Activated T-cell treated with anti-CD3 and anti-CD28 coated beads, Interleukin-2, amount 50 U/mL, for 24 hours (primary cell): Measurements from ENCODE around the gene UQCRHL.
"Not testable (repeated sequence)": the region's sequence is repeated elsewhere in the genome, so short reads cannot be mapped to it uniquely, and the experiment has no call there.

Experiments used
- DNase-seq: peaks from one replicate; pipeline ENCODE4 v3.0.0-alpha.2; 2020
- H3K27ac Mint-ChIP-seq: 2 replicates; pipeline ENCODE4 v1.8.0; 2020; ENCODE audit warnings: mild to moderate bottlenecking, mixed read lengths
- H3K27me3 Mint-ChIP-seq: 2 replicates; pipeline ENCODE4 v1.8.0; 2020; ENCODE audit warnings: mixed read lengths
- H3K36me3 Mint-ChIP-seq: 2 replicates; pipeline ENCODE4 v1.8.0; 2020; ENCODE audit warnings: low read depth, mixed read lengths
- H3K4me1 Mint-ChIP-seq: 2 replicates; pipeline ENCODE4 v1.8.0; 2020; ENCODE audit warnings: low read depth, mixed read lengths
- H3K4me3 Mint-ChIP-seq: 2 replicates; pipeline ENCODE4 v1.8.0; 2020; ENCODE audit warnings: mild to moderate bottlenecking, moderate library complexity, mixed read lengths
- H3K9me3 Mint-ChIP-seq: 2 replicates; pipeline ENCODE4 v1.8.0; 2020; ENCODE audit warnings: mixed read lengths

The UQCRHL gene

DNA sequence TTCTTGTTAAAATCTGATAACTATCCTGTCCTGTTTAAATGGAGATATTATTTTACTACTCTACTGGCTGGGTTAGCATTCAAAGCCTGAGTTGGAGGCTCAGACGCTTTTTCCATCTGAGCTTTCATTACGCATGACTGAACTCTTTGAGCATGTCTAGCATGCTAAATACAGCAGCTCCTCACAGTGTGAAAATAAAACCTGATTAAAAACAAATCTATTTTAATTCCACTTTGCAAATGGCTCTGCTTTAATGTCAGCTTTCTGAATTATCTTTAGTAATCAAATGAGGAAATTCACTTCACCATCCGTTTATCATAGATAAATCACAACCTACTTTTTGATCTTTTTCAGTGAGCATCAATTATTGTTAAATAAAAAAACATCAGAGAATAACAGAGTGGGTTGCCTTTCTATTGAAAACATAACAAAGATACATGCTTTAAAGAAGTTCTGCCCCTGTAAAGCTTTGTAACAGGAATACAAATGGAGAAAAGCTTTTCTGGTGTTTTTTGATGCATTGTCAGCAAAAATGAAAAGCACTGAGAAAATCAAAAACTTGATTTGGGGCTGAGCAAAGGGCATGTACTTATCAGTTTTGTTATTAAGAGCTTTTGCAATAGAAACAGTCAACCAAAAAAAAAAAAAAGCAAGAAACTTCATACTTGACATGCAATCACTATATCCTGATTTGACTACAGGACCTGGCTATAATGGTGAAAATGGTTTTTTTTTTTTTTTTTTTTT lies 36.5 kb upstream of the UQCRHL start:
- Mint-ChIP-seq H3K9me3 (no peaks in the 10 kb centered on the region), H3K27ac (no peak overlapping the region), H3K4me1 (peaks cover 23% of the 10 kb centered on the region), H3K36me3 (peaks cover 10% of the 10 kb centered on the region), H3K27me3 (no peaks in the 10 kb centered on the region), H3K4me3 (no peak overlapping the region)
- no peak for DNase-seq

DNA sequence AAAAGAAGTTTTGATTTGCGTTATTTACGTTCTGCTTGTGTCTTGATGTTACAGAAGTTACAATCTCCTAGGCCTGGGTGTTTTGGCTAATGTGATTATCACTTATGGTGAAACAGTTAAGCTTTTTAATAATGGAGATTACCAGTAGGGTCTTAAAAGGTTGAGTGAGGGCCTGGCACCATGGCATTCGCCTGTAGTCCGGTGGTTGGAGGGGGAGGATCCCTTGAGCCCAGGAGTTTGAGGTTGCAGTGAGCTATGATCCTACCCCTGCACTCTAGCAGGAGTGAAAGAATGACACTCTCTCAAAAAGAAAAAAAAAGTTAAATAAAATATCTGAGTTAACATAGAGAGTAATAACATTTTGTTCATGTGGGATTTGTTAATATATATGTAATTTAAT lies 31.3 kb upstream of the UQCRHL start:
- peaks cover 22% of the 10 kb centered on the region for H3K4me1 Mint-ChIP-seq
- peaks cover 13% of the 10 kb centered on the region for H3K36me3 Mint-ChIP-seq
- no peak for DNase-seq
- H3K27ac Mint-ChIP-seq, result no peak overlapping the region
- H3K9me3 Mint-ChIP-seq, result no peaks in the 10 kb centered on the region
- no peaks in the 10 kb centered on the region for H3K27me3 Mint-ChIP-seq
- H3K4me3 Mint-ChIP-seq, result no peak overlapping the region

DNA sequence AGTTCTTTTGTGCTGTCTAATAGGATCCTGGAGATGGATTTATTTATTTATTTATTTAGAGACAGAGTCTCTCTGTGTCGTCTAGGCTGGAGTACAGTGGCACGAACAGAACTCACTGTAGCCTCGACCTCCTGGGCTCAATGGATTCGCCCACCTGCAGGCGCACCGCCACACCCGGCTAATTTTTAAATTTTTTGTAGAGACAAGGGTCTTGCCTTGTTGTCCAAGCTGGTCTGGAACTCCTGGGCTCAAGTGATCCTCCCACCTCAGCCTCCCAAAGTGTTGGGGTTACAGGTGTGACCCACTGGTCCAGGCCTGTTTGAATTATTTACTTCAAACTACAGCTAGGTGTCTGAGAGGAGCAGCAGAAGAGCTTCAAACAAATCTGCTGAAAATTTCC lies 30.5 kb upstream of the UQCRHL start:
- Mint-ChIP-seq H3K27ac (no peak overlapping the region), H3K27me3 (no peaks in the 10 kb centered on the region), H3K4me3 (no peak overlapping the region), H3K36me3 (peaks cover 13% of the 10 kb centered on the region), H3K9me3 (no peaks in the 10 kb centered on the region), H3K4me1 (peaks cover 25% of the 10 kb centered on the region)
- no peak for DNase-seq

DNA sequence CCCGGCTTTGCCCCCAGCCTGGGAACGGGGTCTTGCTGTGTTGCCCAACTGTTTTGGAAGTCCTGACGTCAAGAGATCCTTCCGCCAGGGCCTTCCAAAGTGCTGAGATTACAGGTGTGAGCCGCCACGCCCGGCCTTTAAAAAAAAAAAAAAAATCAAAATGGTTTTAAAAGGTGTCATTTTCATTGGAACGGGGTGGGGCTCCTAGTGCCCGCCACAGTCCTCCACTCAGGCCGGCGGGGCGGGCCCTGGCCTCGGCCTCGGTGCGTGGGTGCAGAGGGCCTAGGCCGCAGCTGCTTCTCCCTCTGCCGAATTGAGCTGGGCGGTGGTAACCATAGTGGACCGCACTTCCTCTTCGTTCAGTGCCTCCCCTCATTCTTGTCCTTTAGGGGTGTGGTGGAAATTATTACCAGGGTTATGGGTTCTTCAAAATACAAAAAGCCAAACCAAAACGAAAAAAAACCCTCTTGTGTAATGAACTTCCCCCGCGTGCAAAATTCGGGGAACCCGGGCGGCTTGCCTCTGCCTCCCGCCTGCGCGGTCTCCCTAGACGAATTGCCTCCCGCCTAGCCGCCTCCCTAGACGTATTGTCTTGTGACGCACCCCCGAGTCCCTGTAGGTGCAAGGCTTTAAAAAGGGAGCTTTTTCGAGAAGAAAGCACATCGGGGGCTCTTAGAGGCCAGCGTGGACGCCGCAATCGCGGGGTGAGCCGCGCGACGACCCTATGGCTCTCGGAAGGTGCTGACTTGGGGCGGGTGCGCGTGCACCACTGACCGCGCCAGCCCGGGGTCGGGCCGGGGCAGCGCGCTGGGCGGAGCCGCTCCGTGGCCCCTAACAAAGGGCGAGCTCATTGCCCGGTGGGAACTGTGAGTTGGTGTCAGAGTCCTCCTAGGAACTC lies 29.6 kb upstream of the UQCRHL start:
- peak overlapping the region; percentile 91 for H3K4me3 Mint-ChIP-seq
- peak; percentile 69 for DNase-seq
- no peaks in the 10 kb centered on the region for H3K9me3 Mint-ChIP-seq
- peak overlapping the region; percentile 98 for H3K27ac Mint-ChIP-seq
- H3K4me1 Mint-ChIP-seq, result peaks cover 28% of the 10 kb centered on the region
- no peaks in the 10 kb centered on the region for H3K27me3 Mint-ChIP-seq
- H3K36me3 Mint-ChIP-seq, result peaks cover 13% of the 10 kb centered on the region

DNA sequence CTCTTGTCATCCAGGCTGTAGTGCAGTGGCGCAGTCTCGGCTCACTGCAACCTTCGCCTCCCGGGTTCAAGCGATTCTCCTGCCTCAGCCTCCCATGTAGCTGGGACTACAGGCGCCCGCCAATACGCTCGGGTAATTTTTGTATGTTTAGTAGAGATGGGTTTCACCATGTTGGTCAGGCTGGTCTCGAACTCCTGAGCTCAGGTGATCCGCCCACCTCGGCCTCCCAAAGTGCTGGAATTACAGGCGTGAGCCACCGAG lies 29.0 kb upstream of the UQCRHL start:
- Mint-ChIP-seq H3K27ac (peak overlapping the region; percentile 98), H3K36me3 (peaks cover 17% of the 10 kb centered on the region), H3K4me3 (peak overlapping the region; percentile 91), H3K4me1 (peaks cover 33% of the 10 kb centered on the region)
- DNase-seq, H3K9me3 Mint-ChIP-seq, H3K27me3 Mint-ChIP-seq: not testable (repeated sequence)

DNA sequence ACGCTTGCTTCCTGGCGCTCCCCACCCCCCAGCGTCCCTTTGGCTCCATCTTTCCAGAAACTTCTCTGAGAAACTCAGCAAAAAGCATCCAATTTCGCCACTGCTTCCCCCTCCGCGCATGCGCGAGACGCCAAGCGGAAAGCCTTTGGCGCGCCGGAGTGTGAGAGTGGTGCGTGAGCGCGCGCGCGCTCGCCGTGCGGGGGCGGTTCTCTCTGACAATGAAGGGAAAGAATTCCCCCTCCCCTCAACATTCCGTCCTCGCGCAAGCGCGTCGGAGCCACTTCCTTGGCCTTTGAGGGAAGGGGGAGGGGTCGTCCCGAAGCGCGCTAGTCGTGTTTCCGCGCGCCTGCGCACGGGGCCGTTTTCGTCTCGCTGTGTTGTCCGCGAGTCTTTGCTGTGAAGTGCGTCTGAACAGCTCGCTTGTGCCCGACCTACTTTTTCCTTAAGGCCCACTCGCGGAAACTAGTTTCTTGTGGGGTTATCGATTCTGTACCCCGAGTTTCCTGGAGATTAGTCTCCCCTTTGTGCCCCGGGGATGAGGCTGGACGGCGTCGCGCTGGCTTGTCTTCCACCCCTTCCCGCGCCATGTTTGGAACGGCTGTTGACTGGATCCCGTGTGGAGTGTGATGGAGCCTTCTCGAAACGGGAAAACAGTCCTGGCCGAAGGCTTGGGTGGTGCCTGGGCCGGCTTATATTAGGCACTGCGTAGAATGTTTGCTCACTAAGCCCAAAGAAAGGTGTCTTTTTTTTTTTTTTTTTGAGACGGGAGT lies 28.5 kb upstream of the UQCRHL start:
- Mint-ChIP-seq H3K36me3 (peaks cover 17% of the 10 kb centered on the region), H3K9me3 (no peaks in the 10 kb centered on the region), H3K4me3 (peak overlapping the region; percentile 91), H3K27ac (peak overlapping the region; percentile 98), H3K27me3 (no peaks in the 10 kb centered on the region), H3K4me1 (peaks cover 33% of the 10 kb centered on the region)
- DNase-seq, result peak; percentile 99

DNA sequence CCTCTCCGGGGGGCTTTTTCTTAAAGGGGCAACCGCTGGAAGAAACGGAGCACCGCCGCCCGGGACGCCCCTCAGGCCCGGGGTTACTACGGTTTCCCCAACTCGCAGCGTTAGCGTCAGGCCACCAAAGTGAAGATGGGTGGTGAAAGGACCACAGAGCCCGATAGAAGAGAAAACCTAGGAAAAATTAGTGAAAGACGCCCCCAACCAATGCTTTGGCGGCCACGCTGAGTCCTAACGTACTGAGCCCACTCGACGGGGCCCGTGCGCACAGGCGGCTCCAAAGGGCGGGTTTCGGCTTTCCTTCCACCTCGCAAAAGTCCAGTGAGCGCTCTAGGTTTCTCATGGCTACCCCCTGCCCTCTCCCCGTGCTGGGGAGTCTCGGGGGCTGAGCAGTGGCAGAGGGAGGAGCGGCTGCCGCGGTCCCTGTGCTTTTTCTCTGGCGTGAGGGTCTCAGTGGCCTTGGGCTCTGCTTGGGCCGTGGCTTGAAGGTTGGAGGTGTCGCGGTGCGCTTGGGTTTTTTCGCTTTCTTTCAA lies 27.8 kb upstream of the UQCRHL start:
- H3K9me3 Mint-ChIP-seq, result no peaks in the 10 kb centered on the region
- peaks cover 17% of the 10 kb centered on the region for H3K36me3 Mint-ChIP-seq
- peak overlapping the region; percentile 98 for H3K27ac Mint-ChIP-seq
- H3K27me3 Mint-ChIP-seq, result no peaks in the 10 kb centered on the region
- H3K4me3 Mint-ChIP-seq, result peak overlapping the region; percentile 91
- H3K4me1 Mint-ChIP-seq, result peaks cover 33% of the 10 kb centered on the region
- DNase-seq, result no peak

DNA sequence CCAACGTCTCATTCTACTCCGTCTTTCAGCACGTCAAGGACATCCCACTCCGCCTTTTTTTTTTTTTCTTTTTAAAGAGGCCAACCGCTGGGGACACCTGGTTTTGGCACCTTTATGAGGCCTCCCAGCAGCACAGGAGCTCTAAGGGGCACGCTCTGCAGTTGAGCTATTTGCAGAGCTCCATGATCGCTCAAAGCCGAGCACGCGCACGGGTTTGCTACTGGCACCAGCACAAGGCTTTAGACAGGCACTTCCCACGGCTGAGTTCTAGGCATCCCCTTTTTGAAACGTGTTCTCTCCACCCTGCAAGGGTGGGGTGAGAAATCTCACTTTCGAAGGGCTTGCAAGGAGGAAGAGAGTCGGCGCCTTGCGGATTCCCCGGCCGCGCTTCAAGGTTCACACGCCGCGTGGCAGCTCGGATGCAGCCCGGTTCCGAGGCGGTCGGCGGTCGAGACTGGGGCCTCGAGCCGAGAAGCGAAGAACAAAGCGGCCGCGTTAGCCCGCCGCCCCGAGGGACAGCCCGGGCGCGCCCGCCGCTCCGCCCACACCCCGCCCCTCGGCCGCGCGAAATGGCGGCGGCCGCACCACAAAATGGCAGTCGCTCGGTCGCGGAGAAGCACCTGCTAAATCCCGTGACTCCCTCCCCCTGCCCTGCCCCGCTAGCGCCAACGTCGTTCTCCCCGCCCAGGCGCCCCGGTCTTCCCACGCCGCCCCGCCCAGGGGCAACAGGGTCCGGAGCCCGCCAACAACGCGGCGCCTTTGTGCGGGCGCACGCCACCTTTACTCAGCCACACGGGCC lies 27.2 kb upstream of the UQCRHL start:
- peak; percentile 93 for DNase-seq
- H3K36me3 Mint-ChIP-seq, result peaks cover 17% of the 10 kb centered on the region
- H3K4me3 Mint-ChIP-seq, result peak overlapping the region; percentile 91
- no peaks in the 10 kb centered on the region for H3K27me3 Mint-ChIP-seq
- H3K4me1 Mint-ChIP-seq, result peaks cover 37% of the 10 kb centered on the region
- H3K9me3 Mint-ChIP-seq, result no peaks in the 10 kb centered on the region
- H3K27ac Mint-ChIP-seq, result peak overlapping the region; percentile 98

DNA sequence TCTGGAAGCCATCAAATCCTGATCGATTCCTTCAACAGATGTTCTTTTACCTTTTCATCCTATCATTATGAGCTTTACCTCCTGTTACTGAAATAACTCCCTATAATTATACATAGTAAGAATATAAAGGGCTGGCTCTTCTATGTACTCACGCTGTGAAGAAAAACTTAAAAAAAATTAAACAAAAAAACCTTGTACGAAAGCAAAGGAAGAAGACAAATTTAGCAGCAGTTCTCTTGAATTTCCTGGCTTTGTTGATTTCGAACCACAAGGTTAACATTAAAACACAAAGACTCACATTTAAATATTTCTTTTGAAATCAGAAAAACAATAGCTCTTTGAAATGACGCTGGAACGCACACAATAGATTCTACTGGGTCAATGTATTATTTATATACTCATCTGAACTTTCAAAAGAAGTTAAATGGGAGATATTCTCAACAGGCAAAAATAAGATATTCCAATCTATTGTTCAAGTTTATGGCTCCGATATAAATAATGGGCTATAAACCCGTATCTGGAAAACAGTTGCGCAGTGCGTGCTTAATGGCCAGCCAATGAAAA lies 26.5 kb upstream of the UQCRHL start:
- H3K4me1 Mint-ChIP-seq, result peaks cover 37% of the 10 kb centered on the region
- no peak for DNase-seq
- H3K27ac Mint-ChIP-seq, result peak overlapping the region; percentile 98
- no peaks in the 10 kb centered on the region for H3K27me3 Mint-ChIP-seq
- peaks cover 17% of the 10 kb centered on the region for H3K36me3 Mint-ChIP-seq
- H3K9me3 Mint-ChIP-seq, result no peaks in the 10 kb centered on the region
- H3K4me3 Mint-ChIP-seq, result peak overlapping the region; percentile 91

DNA sequence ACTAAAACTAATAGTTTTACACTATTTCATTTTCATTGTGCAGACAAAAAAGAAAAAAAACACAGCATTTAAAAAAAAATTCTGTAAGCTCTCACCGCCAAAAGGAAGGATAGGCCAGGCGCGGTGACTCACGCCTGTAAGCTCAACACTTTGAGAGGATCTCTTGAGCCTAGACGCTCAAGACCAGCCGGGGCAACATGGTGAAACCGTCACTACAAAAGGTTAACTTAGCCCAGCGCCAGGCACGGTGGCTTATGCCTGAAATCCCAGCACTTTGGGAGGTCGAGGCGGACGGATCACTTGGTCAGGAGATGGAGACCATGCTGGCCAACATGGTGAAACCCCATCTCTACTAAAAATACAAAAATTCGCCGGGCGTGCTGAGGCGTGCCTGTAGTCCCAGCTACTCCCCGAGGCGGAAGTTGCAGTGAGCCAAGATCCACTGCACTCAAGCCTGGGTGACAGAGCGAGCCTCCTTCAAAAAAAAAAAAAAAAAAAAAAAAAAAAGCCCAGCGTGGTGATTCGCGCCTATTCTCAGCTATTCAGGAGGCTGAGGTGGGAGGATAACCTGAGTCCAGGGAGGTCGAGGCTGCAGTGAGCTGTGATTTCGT lies 25.7 kb upstream of the UQCRHL start:
- Mint-ChIP-seq H3K4me3 (peak overlapping the region; percentile 91), H3K36me3 (peaks cover 17% of the 10 kb centered on the region), H3K27me3 (no peaks in the 10 kb centered on the region), H3K27ac (peak overlapping the region; percentile 98), H3K9me3 (no peaks in the 10 kb centered on the region), H3K4me1 (peaks cover 37% of the 10 kb centered on the region)
- DNase-seq, result peak; percentile 64

DNA sequence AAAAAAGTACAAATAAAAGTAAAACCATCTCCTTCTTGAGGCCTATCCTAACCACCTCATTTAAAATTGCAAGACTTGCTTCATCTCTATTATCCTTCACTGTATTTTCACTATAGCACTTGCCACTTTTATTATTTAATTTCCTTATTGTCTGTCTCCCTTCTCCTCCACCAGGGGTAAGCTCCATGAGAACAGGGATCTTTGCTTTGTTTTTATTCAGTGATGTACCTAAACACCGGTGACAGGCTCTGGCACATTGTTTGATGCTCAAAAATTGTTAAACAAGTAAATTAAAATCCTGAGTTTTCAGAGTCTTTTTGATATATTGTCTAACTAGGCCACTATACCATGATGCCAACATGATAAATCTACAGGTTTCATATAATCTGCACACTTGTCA lies 22.8 kb upstream of the UQCRHL start:
- DNase-seq, result no peak
- Mint-ChIP-seq H3K27ac (no peak overlapping the region), H3K36me3 (peaks cover 14% of the 10 kb centered on the region), H3K4me1 (peaks cover 21% of the 10 kb centered on the region), H3K27me3 (no peaks in the 10 kb centered on the region), H3K9me3 (no peaks in the 10 kb centered on the region), H3K4me3 (no peak overlapping the region)

DNA sequence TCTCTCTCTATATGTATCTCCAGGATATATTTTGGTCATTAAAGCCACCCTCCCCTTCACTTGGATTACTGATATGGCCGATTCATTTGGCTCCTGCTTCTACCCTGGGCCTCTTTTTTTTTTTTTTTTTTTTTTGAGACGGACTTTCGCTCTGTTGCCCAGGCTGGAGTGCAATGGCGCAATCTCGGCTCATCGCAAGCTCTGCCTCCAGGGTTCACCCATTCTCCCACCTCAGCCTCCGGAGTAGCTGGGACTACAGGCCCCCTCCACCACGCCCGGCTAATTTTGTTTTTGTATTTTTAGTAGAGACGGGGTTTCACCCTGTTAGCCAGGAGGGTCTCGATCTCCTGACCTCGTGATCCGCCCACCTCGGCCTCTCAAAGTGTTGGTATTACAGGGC lies 21.5 kb upstream of the UQCRHL start:
- H3K36me3 Mint-ChIP-seq, DNase-seq, H3K4me3 Mint-ChIP-seq, H3K9me3 Mint-ChIP-seq, H3K27ac Mint-ChIP-seq, H3K27me3 Mint-ChIP-seq: not testable (repeated sequence)
- H3K4me1 Mint-ChIP-seq, result peaks cover 17% of the 10 kb centered on the region

DNA sequence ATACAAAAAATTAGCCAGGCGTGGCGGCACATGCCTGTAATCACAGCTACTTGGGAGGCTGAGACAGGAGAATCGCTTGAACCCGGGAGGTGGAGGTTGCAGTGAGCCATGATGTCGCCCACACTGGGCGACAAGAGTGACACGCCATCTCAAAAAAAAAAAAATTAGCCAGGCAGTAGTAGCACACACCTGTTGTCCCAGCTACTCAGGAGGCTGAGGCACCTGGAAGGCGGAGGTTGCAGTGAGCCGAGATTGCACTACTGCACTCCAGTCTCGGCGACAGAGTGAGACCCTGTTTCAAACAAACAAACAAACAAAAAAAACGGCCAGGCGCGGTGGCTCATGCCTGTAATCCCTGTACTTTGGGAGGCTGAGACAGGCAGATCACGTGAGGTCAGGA lies 20.1 kb upstream of the UQCRHL start:
- H3K4me3 Mint-ChIP-seq, DNase-seq, H3K27ac Mint-ChIP-seq, H3K9me3 Mint-ChIP-seq, H3K36me3 Mint-ChIP-seq, H3K27me3 Mint-ChIP-seq, H3K4me1 Mint-ChIP-seq: not testable (repeated sequence)
